ENCODE data around the gene UBXN2A.

Gene UBXN2A

DNA sequence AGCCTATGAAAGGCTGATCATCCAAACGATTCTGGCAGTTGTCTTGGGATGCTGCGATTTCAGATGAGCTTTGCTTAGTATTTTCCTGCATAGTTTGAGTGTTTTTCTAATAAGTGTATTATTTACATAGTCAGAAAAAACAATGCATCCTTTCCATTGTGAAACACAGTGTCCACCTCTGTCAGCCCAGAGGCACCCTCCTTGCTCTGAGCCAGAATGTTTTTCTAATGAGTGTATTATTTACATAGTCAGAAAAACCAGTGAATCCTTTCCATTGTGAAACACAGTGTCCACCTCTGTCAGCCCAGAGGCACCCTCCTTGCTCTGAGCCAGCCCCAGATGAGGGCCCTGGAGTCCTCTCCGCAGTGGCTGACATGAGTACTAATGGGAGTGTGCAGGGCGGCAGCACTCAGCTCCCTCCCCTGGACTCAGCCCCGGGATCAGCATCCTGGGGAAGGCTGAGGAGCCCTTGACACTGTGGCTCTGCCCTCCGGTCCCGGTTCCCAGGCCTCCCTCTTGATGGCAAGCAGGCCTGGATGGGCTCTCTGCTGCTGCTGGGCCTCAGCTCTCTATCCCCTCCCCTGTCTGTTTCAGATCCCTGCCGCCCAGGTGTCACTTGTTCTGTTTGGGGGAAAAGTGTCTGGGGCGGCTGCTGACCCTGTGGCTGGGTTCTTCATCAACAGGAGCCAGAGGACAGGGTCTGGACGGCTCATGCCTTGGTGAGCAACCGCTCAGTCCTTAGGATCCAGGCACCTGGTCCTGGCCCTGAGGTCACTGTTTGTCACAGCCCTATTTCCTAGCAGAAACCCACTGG lies 75.5 kb downstream of the UBXN2A start:
- Histone ChIP-seq H4K20me1 (ENCODE audit: insufficient read depth, low read length) (no peaks in the 10 kb centered on the region), H3K27me3 (ENCODE audit: insufficient read depth, low read length) (no peaks in the 10 kb centered on the region), H3K79me2 (ENCODE audit: insufficient read depth, low read length) (no peaks in the 10 kb centered on the region), H3K9me3 (ENCODE audit: low read length) (no peaks in the 10 kb centered on the region), H3K36me3 (ENCODE audit: insufficient read depth, low read length) (no peaks in the 10 kb centered on the region), H3K27ac (ENCODE audit: low read depth, low read length, poor library complexity, severe bottlenecking) (no peak overlapping the region), H3K4me3 (ENCODE audit: low read depth, low read length, poor library complexity, severe bottlenecking) (no peak overlapping the region), H3K4me1 (ENCODE audit: insufficient read depth, low read length, severe bottlenecking) (no peaks in the 10 kb centered on the region), H3K4me2 (ENCODE audit: low read length) (no peak overlapping the region), H3F3A (ENCODE audit: insufficient read depth, low read length) (no peaks in the 10 kb centered on the region), H3K9me2 (ENCODE audit: low read depth, low read length) (no peaks in the 10 kb centered on the region), H3K9ac (ENCODE audit: low read length) (no peak overlapping the region), H2AFZ (ENCODE audit: low read length) (no peak overlapping the region)
- TF ChIP-seq EZH2 (IDR thresholded peaks at IDR 0.05; ENCODE audit: borderline replicate concordance, low read length): no peak
- TF ChIP-seq, protein P1, sequence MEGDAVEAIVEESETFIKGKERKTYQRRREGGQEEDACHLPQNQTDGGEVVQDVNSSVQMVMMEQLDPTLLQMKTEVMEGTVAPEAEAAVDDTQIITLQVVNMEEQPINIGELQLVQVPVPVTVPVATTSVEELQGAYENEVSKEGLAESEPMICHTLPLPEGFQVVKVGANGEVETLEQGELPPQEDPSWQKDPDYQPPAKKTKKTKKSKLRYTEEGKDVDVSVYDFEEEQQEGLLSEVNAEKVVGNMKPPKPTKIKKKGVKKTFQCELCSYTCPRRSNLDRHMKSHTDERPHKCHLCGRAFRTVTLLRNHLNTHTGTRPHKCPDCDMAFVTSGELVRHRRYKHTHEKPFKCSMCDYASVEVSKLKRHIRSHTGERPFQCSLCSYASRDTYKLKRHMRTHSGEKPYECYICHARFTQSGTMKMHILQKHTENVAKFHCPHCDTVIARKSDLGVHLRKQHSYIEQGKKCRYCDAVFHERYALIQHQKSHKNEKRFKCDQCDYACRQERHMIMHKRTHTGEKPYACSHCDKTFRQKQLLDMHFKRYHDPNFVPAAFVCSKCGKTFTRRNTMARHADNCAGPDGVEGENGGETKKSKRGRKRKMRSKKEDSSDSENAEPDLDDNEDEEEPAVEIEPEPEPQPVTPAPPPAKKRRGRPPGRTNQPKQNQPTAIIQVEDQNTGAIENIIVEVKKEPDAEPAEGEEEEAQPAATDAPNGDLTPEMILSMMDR (IDR thresholded peaks at IDR 0.05; ENCODE audit: low read length): no peak

GRCh38 chr2:24016376-24016761 lies 76.1 kb downstream of the UBXN2A start:
- Histone ChIP-seq H3K4me2 (ENCODE audit: low read length) (no peak overlapping the region), H3K79me2 (ENCODE audit: insufficient read depth, low read length) (no peaks in the 10 kb centered on the region), H2AFZ (ENCODE audit: low read length) (no peak overlapping the region), H3F3A (ENCODE audit: insufficient read depth, low read length) (no peaks in the 10 kb centered on the region), H4K20me1 (ENCODE audit: insufficient read depth, low read length) (no peaks in the 10 kb centered on the region), H3K36me3 (ENCODE audit: insufficient read depth, low read length) (no peaks in the 10 kb centered on the region), H3K9me3 (ENCODE audit: low read length) (no peaks in the 10 kb centered on the region), H3K4me3 (ENCODE audit: low read depth, low read length, poor library complexity, severe bottlenecking) (no peak overlapping the region), H3K9ac (ENCODE audit: low read length) (no peak overlapping the region), H3K9me2 (ENCODE audit: low read depth, low read length) (no peaks in the 10 kb centered on the region), H3K4me1 (ENCODE audit: insufficient read depth, low read length, severe bottlenecking) (no peaks in the 10 kb centered on the region), H3K27ac (ENCODE audit: low read depth, low read length, poor library complexity, severe bottlenecking) (no peak overlapping the region), H3K27me3 (ENCODE audit: insufficient read depth, low read length) (no peaks in the 10 kb centered on the region)
- TF ChIP-seq, protein P1 (IDR thresholded peaks at IDR 0.05; ENCODE audit: low read length): no peak
- no peak for TF ChIP-seq EZH2 (IDR thresholded peaks at IDR 0.05; ENCODE audit: borderline replicate concordance, low read length)

DNA sequence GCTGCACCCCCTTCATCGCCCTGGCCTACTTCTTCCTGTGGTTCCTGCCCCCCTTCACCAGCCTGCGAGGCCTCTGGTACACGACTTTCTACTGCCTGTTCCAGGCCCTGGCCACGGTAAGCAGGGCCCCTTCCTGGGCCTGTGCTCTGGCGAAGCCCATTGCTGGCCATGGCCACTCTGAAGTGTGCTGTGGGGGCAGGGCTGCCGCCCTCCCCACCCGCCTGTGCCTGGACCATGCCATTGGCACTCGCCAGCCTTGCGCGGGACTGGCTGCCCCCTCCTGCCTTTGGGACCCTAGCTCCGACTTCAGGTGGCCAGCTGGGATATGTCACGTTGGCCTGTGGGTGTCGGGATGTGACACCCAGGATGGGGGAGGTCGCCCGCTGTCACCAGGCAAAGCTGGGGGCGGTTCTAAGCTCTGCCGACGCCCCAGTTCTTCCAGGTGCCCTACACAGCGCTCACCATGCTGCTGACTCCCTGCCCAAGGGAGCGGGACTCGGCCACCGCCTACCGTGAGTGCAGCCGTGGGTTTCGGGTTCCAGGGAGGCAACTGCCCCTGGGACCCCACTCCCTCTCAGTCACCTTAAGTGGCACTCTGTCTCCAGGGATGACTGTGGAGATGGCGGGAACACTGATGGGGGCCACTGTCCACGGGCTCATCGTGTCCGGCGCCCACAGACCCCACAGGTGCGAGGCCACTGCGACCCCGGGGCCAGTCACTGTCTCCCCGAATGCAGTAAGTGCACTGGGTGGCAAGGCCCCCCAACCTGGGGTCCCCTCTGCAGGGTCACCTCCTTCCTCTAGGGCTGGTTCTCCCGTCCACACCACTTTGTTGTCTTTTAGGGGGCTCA lies 76.8 kb downstream of the UBXN2A start:
- Histone ChIP-seq H3K4me2 (ENCODE audit: low read length) (no peak overlapping the region), H3K27me3 (ENCODE audit: insufficient read depth, low read length) (no peaks in the 10 kb centered on the region)
- no peak for TF ChIP-seq EZH2 (IDR thresholded peaks at IDR 0.05; ENCODE audit: borderline replicate concordance, low read length)
- TF ChIP-seq, protein P1 (IDR thresholded peaks at IDR 0.05; ENCODE audit: low read length): no peak

More for the DNA sequence above, 76.8 kb downstream of the UBXN2A start:
- Histone ChIP-seq H3K9me3 (ENCODE audit: low read length) (no peaks in the 10 kb centered on the region), H3K9ac (ENCODE audit: low read length) (no peak overlapping the region), H4K20me1 (ENCODE audit: insufficient read depth, low read length) (no peaks in the 10 kb centered on the region), H3K36me3 (ENCODE audit: insufficient read depth, low read length) (no peaks in the 10 kb centered on the region), H3K4me1 (ENCODE audit: insufficient read depth, low read length, severe bottlenecking) (no peaks in the 10 kb centered on the region), H3K27ac (ENCODE audit: low read depth, low read length, poor library complexity, severe bottlenecking) (no peak overlapping the region), H3K79me2 (ENCODE audit: insufficient read depth, low read length) (no peaks in the 10 kb centered on the region), H3K4me3 (ENCODE audit: low read depth, low read length, poor library complexity, severe bottlenecking) (no peak overlapping the region), H3K9me2 (ENCODE audit: low read depth, low read length) (no peaks in the 10 kb centered on the region), H3F3A (ENCODE audit: insufficient read depth, low read length) (no peaks in the 10 kb centered on the region), H2AFZ (ENCODE audit: low read length) (no peak overlapping the region)

All from OCI-LY1 (cell line).